ENCODE measurements around the gene GBP6. TPM values are rescaled to one million over a fixed set of nuclear protein-coding genes. Genes with fewer than 3 reads are reported as not detected.

The GBP6 gene
- total RNA-seq, 2 donors from 2014 or later: not detected

- no peaks in the 10 kb centered on the region for H3K4me1 ChIP-seq (replicated peaks)
- no peaks in the 10 kb centered on the region for H3K36me3 ChIP-seq
- H3K9me3 ChIP-seq: no peaks in the 10 kb centered on the region
- H3K4me3 ChIP-seq: no peak overlapping the region
- DNase-seq (ENCODE audit: low spot score): no peak
- H3K27me3 ChIP-seq (replicated peaks; ENCODE audit: insufficient read depth): no peaks in the 10 kb centered on the region
- WGBS: 95% methylated on average over 1 of the region's 1 CpG
- intact Hi-C loops (cut with DNase I): loop anchor here (10.0 kb wide), 1 partner anchor 100 kb away; no protein-coding TSS in a partner anchor
- TF ChIP-seq CTCF (IDR thresholded peaks at IDR 0.05) (no peak), POLR2AphosphoS5 (IDR thresholded peaks at IDR 0.05) (no peak)
- no peak overlapping the region for H3K27ac ChIP-seq
Observed at GRCh38 chr1:89355056-89355455, 8.8 kb upstream of the GBP6 start.

DNA sequence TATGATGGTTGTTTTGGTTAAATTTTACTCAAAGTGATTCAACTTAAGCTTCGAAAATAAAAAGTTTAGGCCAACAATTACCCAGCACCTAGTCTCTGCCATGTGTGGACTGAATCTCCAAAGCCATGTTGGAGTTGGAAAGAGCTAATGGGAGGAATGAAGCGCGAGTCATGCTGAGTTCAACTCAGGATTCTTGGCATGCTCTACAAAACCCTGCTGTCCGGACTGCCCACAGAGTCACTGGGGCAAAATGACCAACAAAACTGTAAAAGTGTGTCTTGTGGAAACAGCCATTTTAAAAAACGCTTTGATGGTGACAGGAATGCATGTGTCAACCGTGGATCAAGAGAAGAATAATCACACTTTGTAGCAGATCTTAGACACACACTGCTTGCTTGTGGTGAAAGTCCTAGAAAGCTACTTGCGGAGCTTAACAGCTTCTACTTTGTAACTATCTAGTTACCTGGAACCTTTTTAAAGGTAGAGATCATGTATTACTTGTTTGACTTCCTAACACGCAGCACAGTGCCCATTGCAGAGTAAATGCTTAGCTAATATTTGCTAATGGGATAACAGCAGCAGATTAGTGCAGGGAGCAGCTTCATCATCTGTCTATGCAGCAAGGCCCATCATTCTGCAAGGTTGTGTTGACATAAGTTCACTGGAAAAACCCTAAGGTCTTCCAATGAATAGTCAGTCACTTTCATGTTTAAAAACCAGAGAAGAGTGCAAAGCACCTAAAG is 7.0 kb upstream of the GBP6 start:
- no peaks in the 10 kb centered on the region for H3K9me3 ChIP-seq
- H3K4me3 ChIP-seq: no peak overlapping the region
- no peak overlapping the region for H3K27ac ChIP-seq
- TF ChIP-seq CTCF (IDR thresholded peaks at IDR 0.05) (no peak), POLR2AphosphoS5 (IDR thresholded peaks at IDR 0.05) (no peak), POLR2A (IDR thresholded peaks at IDR 0.05) (no peak)
- no peaks in the 10 kb centered on the region for H3K27me3 ChIP-seq (replicated peaks; ENCODE audit: insufficient read depth)
- DNase-seq (ENCODE audit: low spot score): no peak
- no peaks in the 10 kb centered on the region for H3K36me3 ChIP-seq
- H3K4me1 ChIP-seq (replicated peaks): no peaks in the 10 kb centered on the region
- intact Hi-C loops (cut with DNase I): loop anchor here (10.0 kb wide), 1 partner anchor 98 kb away; no protein-coding TSS in a partner anchor
- WGBS: 70% methylated on average over 8 of the region's 8 CpGs

GRCh38 chr1:89358287-89358893 is 5.5 kb upstream of the GBP6 start:
- TF ChIP-seq CTCF (IDR thresholded peaks at IDR 0.05) (peak; percentile 48 to 80 (median 74)), POLR2A (IDR thresholded peaks at IDR 0.05) (no peak), POLR2AphosphoS5 (IDR thresholded peaks at IDR 0.05) (peak; percentile 63)
- 19% methylated on average over 8 of the region's 8 CpGs for WGBS
- no peaks in the 10 kb centered on the region for H3K4me1 ChIP-seq (replicated peaks)
- H3K36me3 ChIP-seq: no peaks in the 10 kb centered on the region
- no peaks in the 10 kb centered on the region for H3K27me3 ChIP-seq (replicated peaks; ENCODE audit: insufficient read depth)
- H3K27ac ChIP-seq: no peak overlapping the region
- no peaks in the 10 kb centered on the region for H3K9me3 ChIP-seq
- intact Hi-C loops (cut with DNase I): loop anchor here (2.0 to 10.0 kb wide), 2 partner anchors 96 to 360 kb away; no protein-coding TSS in a partner anchor
- no peak overlapping the region for H3K4me3 ChIP-seq
- peak; percentile 75 for DNase-seq (ENCODE audit: low spot score)

GRCh38 chr1:89360716-89361115 is 3.1 kb upstream of the GBP6 start:
- TF ChIP-seq POLR2AphosphoS5 (IDR thresholded peaks at IDR 0.05) (no peak), CTCF (IDR thresholded peaks at IDR 0.05) (no peak), POLR2A (IDR thresholded peaks at IDR 0.05) (no peak)
- Histone ChIP-seq H3K4me3 (no peak overlapping the region), H3K36me3 (no peaks in the 10 kb centered on the region), H3K9me3 (no peaks in the 10 kb centered on the region), H3K27me3 (replicated peaks; ENCODE audit: insufficient read depth) (no peaks in the 10 kb centered on the region), H3K4me1 (replicated peaks) (no peaks in the 10 kb centered on the region), H3K27ac (no peak overlapping the region)
- intact Hi-C loops (cut with DNase I): loop anchor here (10.0 kb wide), 1 partner anchor 276 kb away; no protein-coding TSS in a partner anchor
- no peak for DNase-seq (ENCODE audit: low spot score)
- 23% methylated on average over 1 of the region's 1 CpG for WGBS
